NCI-H2107 treated with DMSO at 0.1 percent for 48 hours (cell line): Measurements from ENCODE around the gene PDGFC.
"Not testable (repeated sequence)": the region's sequence is repeated elsewhere in the genome, so short reads cannot be mapped to it uniquely, and the experiment has no call there.

Experiments
- DNase-seq: peaks from one replicate; lab custom pipeline; 2025; ENCODE audit not compliant: unreplicated experiment; lab: John Stamatoyannopoulos, UW

PDGFC gene

GRCh38 chr4:156952078-156952759, 19.4 kb downstream of the PDGFC start:
- no peak for DNase-seq

- no peak for DNase-seq
Measured at GRCh38 chr4:156950948-156951347, 20.7 kb downstream of the PDGFC start.

- DNase-seq, result no peak
Measured at GRCh38 chr4:156950090-156950489, 21.5 kb downstream of the PDGFC start.

- DNase-seq, result no peak
Measured at GRCh38 chr4:156949373-156949814, 22.2 kb downstream of the PDGFC start.

GRCh38 chr4:156948738-156949137, 22.9 kb downstream of the PDGFC start:
- DNase-seq, result no peak

GRCh38 chr4:156948133-156948532, 23.5 kb downstream of the PDGFC start:
- DNase-seq, result no peak

GRCh38 chr4:156946516-156947424, 24.8 kb downstream of the PDGFC start:
- DNase-seq, result no peak

GRCh38 chr4:156945532-156945931, 26.1 kb downstream of the PDGFC start:
- DNase-seq, result no peak

- no peak for DNase-seq
Measured at GRCh38 chr4:156942991-156943390, 28.6 kb downstream of the PDGFC start.

GRCh38 chr4:156941940-156942548, 29.6 kb downstream of the PDGFC start:
- peak; percentile 5 for DNase-seq

GRCh38 chr4:156939801-156940200, 31.8 kb downstream of the PDGFC start:
- DNase-seq, result no peak

GRCh38 chr4:156939139-156939538, 32.5 kb downstream of the PDGFC start:
- no peak for DNase-seq

GRCh38 chr4:156934259-156934635, 37.4 kb downstream of the PDGFC start:
- DNase-seq, result no peak

GRCh38 chr4:156933633-156934258, 37.9 kb downstream of the PDGFC start:
- no peak for DNase-seq

- DNase-seq, result not testable (repeated sequence)
Measured at GRCh38 chr4:156932360-156932759, 39.2 kb downstream of the PDGFC start.

- DNase-seq, result no peak
Measured at GRCh38 chr4:156931267-156931666, 40.3 kb downstream of the PDGFC start.

GRCh38 chr4:156929386-156930105, 42.1 kb downstream of the PDGFC start:
- no peak for DNase-seq

GRCh38 chr4:156924774-156925315, 46.8 kb downstream of the PDGFC start:
- no peak for DNase-seq

GRCh38 chr4:156923525-156923924, 48.1 kb downstream of the PDGFC start:
- DNase-seq, result no peak

- DNase-seq, result no peak
Measured at GRCh38 chr4:156915221-156915620, 56.4 kb downstream of the PDGFC start.
